H9 (cell line): ENCODE data around the gene ATG5. TPM values are rescaled to one million over a fixed set of nuclear protein-coding genes. Genes with fewer than 3 reads are reported as not detected.

ENCODE experiments used
- DNase-seq: peaks from one replicate; pipeline ENCODE4 v3.0.0-alpha.2; 2017
- H2AFZ ChIP-seq: one replicate; pipeline ENCODE4 v1.6.1; 2013; ENCODE audit warnings: mild to moderate bottlenecking, low read length, control low read depth, moderate library complexity
- H2AK5ac ChIP-seq: 2 replicates; pipeline ENCODE4 v1.6.1; 2013; ENCODE audit warnings: low read length, control low read depth, mixed read lengths; ENCODE audit not compliant: insufficient read length
- H2BK120ac ChIP-seq: one replicate; pipeline ENCODE4 v1.6.1; 2013; ENCODE audit warnings: low read depth, mild to moderate bottlenecking, low read length, control low read depth, inconsistent platforms; ENCODE audit not compliant: poor library complexity, severe bottlenecking
- H2BK12ac ChIP-seq: 2 replicates; pipeline ENCODE4 v1.6.1; 2013; ENCODE audit warnings: low read length, control low read depth, mixed read lengths, low read depth; ENCODE audit not compliant: insufficient read length
- H2BK15ac ChIP-seq: 2 replicates; pipeline ENCODE4 v1.6.1; 2013; ENCODE audit warnings: low read depth, low read length, control low read depth
- H2BK20ac ChIP-seq: one replicate; pipeline ENCODE4 v1.6.1; 2013; ENCODE audit warnings: low read depth, mild to moderate bottlenecking, low read length, control low read depth, inconsistent platforms; ENCODE audit not compliant: poor library complexity, severe bottlenecking
- H2BK5ac ChIP-seq: 2 replicates; pipeline ENCODE4 v1.6.1; 2013; ENCODE audit warnings: low read length, control low read depth, mixed read lengths; ENCODE audit not compliant: insufficient read length
- H3K14ac ChIP-seq: 2 replicates; pipeline ENCODE4 v1.6.1; 2013; ENCODE audit warnings: low read length, control low read depth; ENCODE audit not compliant: insufficient read depth
- H3K18ac ChIP-seq: 2 replicates; pipeline ENCODE4 v1.6.1; 2013; ENCODE audit warnings: low read depth, mild to moderate bottlenecking, mixed read lengths, low read length, control low read depth; ENCODE audit not compliant: insufficient read length
- H3K23ac ChIP-seq: 2 replicates; pipeline ENCODE4 v1.6.1; 2013; ENCODE audit warnings: low read length, control low read depth, mixed read lengths, low read depth; ENCODE audit not compliant: insufficient read length
- H3K23me2 ChIP-seq: 2 replicates; pipeline ENCODE4 v1.6.1; 2013; ENCODE audit warnings: low read depth, mild to moderate bottlenecking, mixed read lengths, low read length, control low read depth; ENCODE audit not compliant: insufficient read length, poor library complexity, severe bottlenecking
- H3K27ac ChIP-seq: 2 replicates; pipeline ENCODE4 v1.5.1; 2013; ENCODE audit warnings: low read length, control low read depth, mixed read lengths, low read depth; ENCODE audit not compliant: insufficient read length
- H3K27me3 ChIP-seq: 2 replicates; pipeline ENCODE4 v1.6.1; 2013; ENCODE audit warnings: low read length, control low read depth, inconsistent platforms; ENCODE audit not compliant: insufficient read depth
- H3K4ac ChIP-seq: 2 replicates; pipeline ENCODE4 v1.6.1; 2013; ENCODE audit warnings: low read depth, mild to moderate bottlenecking, control low read depth, inconsistent platforms, low read length, moderate library complexity
- H3K4me1 ChIP-seq: 2 replicates; pipeline ENCODE4 v1.6.1; 2013; ENCODE audit warnings: low read length, control low read depth, inconsistent platforms; ENCODE audit not compliant: insufficient read depth
- H3K4me2 ChIP-seq: 2 replicates; pipeline ENCODE4 v1.6.1; 2013; ENCODE audit warnings: low read length, control low read depth, mixed read lengths; ENCODE audit not compliant: insufficient read length, insufficient read depth
- H3K56ac ChIP-seq: 2 replicates; pipeline ENCODE4 v1.6.1; 2013; ENCODE audit warnings: low read depth, mild to moderate bottlenecking, mixed read lengths, low read length, control low read depth; ENCODE audit not compliant: insufficient read length
- H3K79me1 ChIP-seq: 2 replicates; pipeline ENCODE4 v1.6.1; 2013; ENCODE audit warnings: low read depth, mild to moderate bottlenecking, moderate library complexity, low read length, control low read depth, inconsistent platforms; ENCODE audit not compliant: insufficient read depth, poor library complexity, severe bottlenecking
- H3K79me2 ChIP-seq: 2 replicates; pipeline ENCODE4 v1.6.1; 2013; ENCODE audit warnings: low read length, control low read depth, inconsistent platforms; ENCODE audit not compliant: insufficient read depth
- H3K9ac ChIP-seq: 2 replicates; pipeline ENCODE4 v1.6.1; 2013; ENCODE audit warnings: low read length, control low read depth, mixed read lengths; ENCODE audit not compliant: insufficient read length; ENCODE audit errors: extremely low read depth
- H3K9me3 ChIP-seq: one replicate; pipeline ENCODE4 v1.6.1; 2013; ENCODE audit warnings: low read depth, low read length, inconsistent platforms; ENCODE audit not compliant: control insufficient read depth
- H3T11ph ChIP-seq: one replicate; pipeline ENCODE4 v1.6.1; 2013; ENCODE audit warnings: mild to moderate bottlenecking, low read length, control low read depth, inconsistent platforms
- H4K20me1 ChIP-seq: one replicate; pipeline ENCODE4 v1.6.1; 2013; ENCODE audit not compliant: control insufficient read depth, insufficient read length, insufficient read depth
- H4K5ac ChIP-seq: 2 replicates; pipeline ENCODE4 v1.6.1; 2013; ENCODE audit warnings: low read depth, mild to moderate bottlenecking, mixed read lengths, low read length, control low read depth; ENCODE audit not compliant: insufficient read length
- H4K8ac ChIP-seq: replicated peaks from 2 replicates; pipeline ENCODE4 v1.6.1; 2013; ENCODE audit warnings: low read length, control low read depth, mixed read lengths, low read depth; ENCODE audit not compliant: insufficient read length
- H4K91ac ChIP-seq: 2 replicates; pipeline ENCODE4 v1.6.1; 2013; ENCODE audit warnings: low read depth, mild to moderate bottlenecking, moderate library complexity, mixed read lengths, low read length, control low read depth; ENCODE audit not compliant: insufficient read length
- H3K27ac Mint-ChIP-seq, 3 experiments: 2 replicates in 2 of 3; 3 replicates in 1 of 3; pipeline ENCODE4 v1.8.0; 2020 to 2021; ENCODE audit warnings: mixed read lengths in 3 of 3, mild to moderate bottlenecking in 1 of 3, moderate library complexity in 1 of 3
- H3K27me3 Mint-ChIP-seq: 2 replicates; pipeline ENCODE4 v1.8.0; 2021; ENCODE audit warnings: low read depth, mild to moderate bottlenecking, moderate library complexity, mixed read lengths
- H3K36me3 Mint-ChIP-seq, 3 experiments: 2 replicates in 2 of 3; 3 replicates in 1 of 3; pipeline ENCODE4 v1.8.0; 2020 to 2021; ENCODE audit warnings: low read depth in 3 of 3, mixed read lengths in 3 of 3; ENCODE audit not compliant: insufficient read depth in 1 of 3
- H3K4me1 Mint-ChIP-seq, 2 experiments: 2 replicates each; pipeline ENCODE4 v1.8.0; 2020; ENCODE audit warnings: mixed read lengths in 2 of 2
- H3K4me3 Mint-ChIP-seq, 2 experiments: 2 replicates in 1 of 2; 3 replicates in 1 of 2; pipeline ENCODE4 v1.8.0; 2020 to 2021; ENCODE audit warnings: mild to moderate bottlenecking in 2 of 2, mixed read lengths in 2 of 2, moderate library complexity in 1 of 2
- H3K9me3 Mint-ChIP-seq, 2 experiments: 2 replicates in 1 of 2; 3 replicates in 1 of 2; pipeline ENCODE4 v1.8.0; 2020; ENCODE audit warnings: mild to moderate bottlenecking in 2 of 2, mixed read lengths in 2 of 2, moderate library complexity in 1 of 2
- WGBS: extraction: QIAGEN DNeasy Blood & Tissue Kit; methylation state at CpG from one replicate; pipeline ENCODE4 v1.1.7; 2013; ENCODE audit warnings: missing lambda C conversion rate, low lambda C conversion rate, mixed read lengths; ENCODE audit not compliant: insufficient read length; ENCODE audit errors: extremely low coverage; 5-methylcytosine and 5-hydroxymethylcytosine counted together
- total RNA-seq: library from RNA; stranded (reverse); gene quantifications from 2 replicates; pipeline ENCODE4 v1.2.1, GENCODE V29; 2021
- TF ChIP-seq, protein P1 (sequence below): fragments of 200-600 bp; sonication (generic); conservative IDR thresholded peaks from 3 replicates; pipeline ENCODE4 v1.8.0; 2021; ENCODE audit warnings: antibody characterized with exemption, mild to moderate bottlenecking

ATG5 gene
- total RNA-seq, 1 experiment from 2014 or later, result 36.7 TPM

DNA sequence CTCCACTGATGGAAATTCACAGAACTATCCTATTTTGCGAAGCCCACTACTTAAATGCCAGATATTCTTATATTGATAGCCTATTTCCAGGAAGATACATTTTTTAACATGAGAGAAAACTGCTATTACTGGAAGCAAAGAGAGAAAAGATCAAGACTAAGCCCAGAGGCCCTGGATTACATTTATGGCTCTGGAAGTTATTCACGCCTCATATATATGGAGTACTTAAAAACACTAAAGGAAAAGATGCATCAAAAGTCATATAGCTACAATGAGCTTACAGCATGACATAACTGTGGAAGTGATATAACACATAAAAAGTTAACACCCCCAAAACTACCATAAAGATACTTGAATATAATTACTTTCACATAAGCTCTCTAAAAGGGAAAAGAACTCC is 19.8 kb downstream of the ATG5 start:
- Histone ChIP-seq H3T11ph (no peak overlapping the region), H3K23ac (no peak overlapping the region), H3K4ac (no peak overlapping the region), H3K27ac (no peak overlapping the region), H3K79me2 (no peaks in the 10 kb centered on the region), H3K4me1 (no peaks in the 10 kb centered on the region), H4K8ac (no peak overlapping the region), H3K9ac (no peak overlapping the region), H4K5ac (no peak overlapping the region), H2BK15ac (no peak overlapping the region), H3K23me2 (no peaks in the 10 kb centered on the region), H2BK5ac (no peak overlapping the region), H2BK12ac (no peak overlapping the region), H3K79me1 (no peaks in the 10 kb centered on the region), H3K9me3 (no peaks in the 10 kb centered on the region), H3K14ac (no peak overlapping the region), H3K18ac (no peak overlapping the region), H4K20me1 (no peaks in the 10 kb centered on the region), H3K56ac (no peak overlapping the region), H3K27me3 (no peaks in the 10 kb centered on the region), H2BK120ac (no peak overlapping the region), H2AK5ac (no peak overlapping the region), H4K91ac (no peak overlapping the region), H3K4me2 (no peak overlapping the region), H2AFZ (no peak overlapping the region), H2BK20ac (no peak overlapping the region)
- DNase-seq, result no peak
- Mint-ChIP-seq H3K9me3 (no peaks in the 10 kb centered on the region), H3K4me1 (no peaks in the 10 kb centered on the region), H3K27me3 (no peaks in the 10 kb centered on the region), H3K27ac (no peak overlapping the region; a peak in 1 of 7 replicates), H3K36me3 (peaks cover 0 to 11% (median 3%) of the 10 kb centered on the region in 3 experiments; a peak in 4 of 7 replicates), H3K4me3 (no peak overlapping the region)
- TF ChIP-seq, protein P1, sequence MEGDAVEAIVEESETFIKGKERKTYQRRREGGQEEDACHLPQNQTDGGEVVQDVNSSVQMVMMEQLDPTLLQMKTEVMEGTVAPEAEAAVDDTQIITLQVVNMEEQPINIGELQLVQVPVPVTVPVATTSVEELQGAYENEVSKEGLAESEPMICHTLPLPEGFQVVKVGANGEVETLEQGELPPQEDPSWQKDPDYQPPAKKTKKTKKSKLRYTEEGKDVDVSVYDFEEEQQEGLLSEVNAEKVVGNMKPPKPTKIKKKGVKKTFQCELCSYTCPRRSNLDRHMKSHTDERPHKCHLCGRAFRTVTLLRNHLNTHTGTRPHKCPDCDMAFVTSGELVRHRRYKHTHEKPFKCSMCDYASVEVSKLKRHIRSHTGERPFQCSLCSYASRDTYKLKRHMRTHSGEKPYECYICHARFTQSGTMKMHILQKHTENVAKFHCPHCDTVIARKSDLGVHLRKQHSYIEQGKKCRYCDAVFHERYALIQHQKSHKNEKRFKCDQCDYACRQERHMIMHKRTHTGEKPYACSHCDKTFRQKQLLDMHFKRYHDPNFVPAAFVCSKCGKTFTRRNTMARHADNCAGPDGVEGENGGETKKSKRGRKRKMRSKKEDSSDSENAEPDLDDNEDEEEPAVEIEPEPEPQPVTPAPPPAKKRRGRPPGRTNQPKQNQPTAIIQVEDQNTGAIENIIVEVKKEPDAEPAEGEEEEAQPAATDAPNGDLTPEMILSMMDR, result no peak
- no CpG with 5 or more reads among the region's 2 CpGs for WGBS
